GM19468 (cell line): ENCODE measurements around the gene TMEM186.
"Not testable (repeated sequence)": the region's sequence is repeated elsewhere in the genome, so short reads cannot be mapped to it uniquely, and the experiment has no call there.

Experiments
- ATAC-seq: cut with Tn5 transposase; IDR thresholded peaks from one replicate; pipeline ENCODE4 v1.9.1; 2021; ENCODE audit warnings: mild to moderate bottlenecking, moderate library complexity, moderate number of reproducible peaks; ENCODE audit not compliant: unreplicated experiment; ENCODE audit errors: extremely low read depth

Gene TMEM186

GRCh38 chr16:8814095-8814806, 16.8 kb upstream of the TMEM186 start:
- ATAC-seq = no peak

GRCh38 chr16:8812162-8812843, 14.9 kb upstream of the TMEM186 start:
- no peak for ATAC-seq

DNA sequence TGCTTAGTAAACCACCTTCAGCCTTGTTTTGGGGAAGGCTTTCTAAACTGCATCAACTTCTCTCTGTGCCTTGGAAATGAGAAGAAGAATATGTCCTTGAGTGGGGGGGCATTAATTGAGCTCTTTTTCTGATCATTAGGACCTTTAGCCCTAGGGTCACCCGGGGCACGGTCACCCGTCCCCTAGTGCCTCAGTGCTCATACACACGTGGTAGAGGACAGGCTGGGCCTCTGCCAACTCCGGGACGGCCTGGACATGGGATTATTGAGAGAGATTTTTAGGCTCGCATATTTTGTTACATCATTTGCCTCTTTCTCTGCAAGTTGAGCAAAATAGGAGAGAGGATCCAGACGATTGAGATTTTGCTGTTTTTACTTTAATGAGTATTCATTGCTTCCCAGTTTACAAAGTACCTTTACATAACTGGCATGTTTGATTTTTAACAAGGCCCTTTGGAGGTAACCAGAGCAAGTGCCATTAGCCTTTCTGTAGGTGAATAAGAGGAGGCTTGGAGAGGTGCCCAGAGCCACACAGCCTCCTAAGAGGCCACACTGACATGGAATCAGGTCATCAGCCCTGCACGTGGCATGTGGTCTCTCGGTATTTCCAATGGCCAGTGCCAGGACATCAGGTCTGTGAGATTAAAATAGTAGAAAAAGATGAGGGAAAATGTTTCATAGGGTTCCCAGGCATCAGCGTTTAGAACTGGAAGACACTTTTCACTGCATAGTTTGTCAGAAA, 11.3 kb upstream of the TMEM186 start:
- ATAC-seq = no peak

- ATAC-seq = no peak
Observed at GRCh38 chr16:8808009-8808408, 10.6 kb upstream of the TMEM186 start.

GRCh38 chr16:8807189-8807588, 9.8 kb upstream of the TMEM186 start:
- no peak for ATAC-seq

DNA sequence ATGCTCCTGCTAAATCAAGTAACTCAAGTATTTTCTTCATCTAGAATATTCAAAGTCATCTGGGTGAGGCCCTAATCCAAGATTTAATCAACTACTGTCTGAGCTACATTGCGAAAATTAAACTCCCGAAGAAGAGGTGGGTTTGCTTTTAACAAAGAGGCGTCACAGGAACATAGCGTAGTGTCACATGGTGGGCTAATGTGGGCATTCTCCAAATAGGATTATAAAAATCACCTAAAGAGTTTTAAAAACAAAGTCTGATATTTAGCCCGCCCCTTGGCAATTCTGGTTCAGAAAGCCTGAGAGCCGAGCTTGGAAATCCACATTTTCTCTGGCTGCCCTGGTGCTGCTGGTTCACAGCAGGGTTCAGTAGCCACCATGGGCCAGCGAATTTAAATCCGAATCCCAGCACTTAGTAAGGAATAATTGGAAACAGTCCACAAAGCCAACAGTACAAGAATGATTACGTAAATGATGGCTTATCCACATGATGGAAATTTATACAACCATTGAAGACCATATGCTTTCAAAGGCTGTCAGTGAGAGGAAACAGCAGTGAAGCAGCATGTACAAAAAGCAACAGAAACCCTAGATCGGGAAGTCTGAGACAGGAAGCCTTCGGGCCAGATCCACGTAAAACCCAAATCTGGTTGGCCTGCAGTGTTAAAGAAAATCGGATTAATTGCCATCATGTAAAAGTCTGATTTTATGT, 9.0 kb upstream of the TMEM186 start:
- ATAC-seq = no peak

- no peak for ATAC-seq
Observed at GRCh38 chr16:8804313-8804712, 6.9 kb upstream of the TMEM186 start.

DNA sequence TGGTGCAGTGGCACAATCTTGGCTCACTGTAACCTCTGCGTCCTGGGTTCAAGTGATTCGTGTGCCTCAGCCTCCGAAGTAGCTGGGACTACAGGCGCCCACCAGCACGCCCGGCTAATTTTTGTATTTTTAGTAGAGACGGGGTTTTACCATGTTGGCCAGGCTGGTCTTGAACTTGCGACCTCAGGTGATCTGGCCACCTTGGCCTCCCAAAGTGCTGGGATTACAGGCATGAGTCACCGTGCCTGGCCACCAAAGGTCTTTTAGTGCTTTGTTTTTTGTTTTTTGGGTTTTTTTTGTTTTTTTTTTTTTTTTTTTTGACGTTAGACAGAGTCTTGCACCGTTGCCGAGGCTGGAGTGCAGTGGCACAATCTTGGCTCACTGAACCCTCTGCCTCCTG, 6.3 kb upstream of the TMEM186 start:
- ATAC-seq = not testable (repeated sequence)

DNA sequence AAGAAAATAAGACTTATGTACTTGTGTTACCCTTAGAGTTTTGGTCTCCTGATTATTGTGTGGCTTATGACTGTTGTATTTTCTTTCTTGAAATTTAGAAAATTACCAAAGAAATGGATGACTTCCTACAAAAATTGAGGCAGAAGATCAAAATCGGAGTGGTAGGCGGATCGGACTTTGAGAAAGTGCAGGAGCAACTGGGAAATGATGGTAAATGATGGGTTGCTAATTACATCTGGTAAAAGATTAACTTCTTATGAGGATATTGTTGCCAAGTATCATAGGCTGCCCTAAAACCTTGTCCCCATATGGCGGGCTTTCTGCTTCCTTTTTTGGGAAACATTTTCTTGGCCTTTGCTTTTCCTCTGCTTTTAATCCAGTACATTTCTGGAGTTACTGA, 4.3 kb upstream of the TMEM186 start:
- no peak for ATAC-seq

GRCh38 chr16:8798535-8799157, 1.2 kb upstream of the TMEM186 start:
- ATAC-seq = no peak

GRCh38 chr16:8798174-8798527, 712 bp upstream of the TMEM186 start:
- ATAC-seq = no peak

GRCh38 chr16:8796469-8797363, 723 bp downstream of the TMEM186 start:
- ATAC-seq = no peak

GRCh38 chr16:8795818-8796217, 1.6 kb downstream of the TMEM186 start:
- ATAC-seq = no peak

- ATAC-seq = no peak
Observed at GRCh38 chr16:8795091-8795490, 2.3 kb downstream of the TMEM186 start.

DNA sequence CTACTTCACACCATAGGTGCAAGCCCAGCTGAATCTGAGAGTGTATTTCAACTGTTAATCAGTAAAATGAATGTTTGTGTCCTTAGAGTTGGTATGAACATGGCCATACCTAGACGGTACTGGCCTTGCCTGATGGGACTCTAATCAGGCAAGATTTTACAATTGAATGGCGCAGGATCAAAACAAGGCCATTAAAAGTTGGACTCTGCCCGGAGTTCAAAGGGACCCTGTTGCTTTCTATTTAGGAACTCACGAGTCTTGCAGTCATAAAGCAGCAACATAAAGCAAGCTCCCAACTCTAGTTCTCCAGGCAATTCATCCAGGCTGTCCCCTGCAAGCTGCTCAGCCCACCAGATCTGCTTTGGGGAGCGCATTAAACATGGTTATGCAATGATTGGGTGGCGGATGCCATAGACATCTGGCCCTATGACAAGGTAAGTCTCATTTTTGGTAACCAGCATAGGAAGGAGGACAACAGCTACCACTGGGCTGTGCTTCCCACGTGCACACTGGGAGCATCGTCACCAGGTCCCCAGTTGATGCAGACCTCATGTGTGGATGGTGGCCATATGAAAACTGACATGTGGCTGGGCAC, 8.8 kb downstream of the TMEM186 start:
- ATAC-seq = no peak

GRCh38 chr16:8786316-8786715, 11.1 kb downstream of the TMEM186 start:
- ATAC-seq = not testable (repeated sequence)

DNA sequence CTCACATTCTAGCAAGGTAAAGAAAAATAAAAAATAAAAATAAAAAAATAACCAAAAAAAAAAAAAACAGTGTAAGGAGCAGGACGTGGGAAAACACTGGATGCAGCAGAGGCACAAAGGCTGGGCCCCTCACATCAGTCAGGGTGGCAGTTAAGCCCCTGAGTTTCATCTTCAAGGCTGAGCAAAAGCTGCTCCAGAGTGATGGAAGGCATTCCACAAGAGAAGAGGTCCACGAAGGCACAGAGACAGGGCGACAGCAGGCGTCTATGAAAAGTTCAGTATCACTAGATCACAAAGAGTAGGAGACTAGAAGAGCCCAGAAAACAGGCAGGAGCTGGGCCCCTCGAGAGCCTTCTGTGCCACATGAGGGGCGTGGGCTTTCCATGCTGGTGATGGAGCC, 12.0 kb downstream of the TMEM186 start:
- no peak for ATAC-seq

GRCh38 chr16:8782673-8783072, 14.8 kb downstream of the TMEM186 start:
- no peak for ATAC-seq

- ATAC-seq = no peak
Observed at GRCh38 chr16:8781797-8782196, 15.6 kb downstream of the TMEM186 start.
